MM.1S (cell line): ENCODE measurements around the gene EDAR.

ENCODE experiments used
- DNase-seq: peaks from one replicate; pipeline ENCODE4 v3.0.0-alpha.2; 2015
- H2AFZ ChIP-seq: fragments of 300-600 bp; sonication (generic); 2 replicates; pipeline ENCODE4 v1.6.0; 2016; ENCODE audit warnings: antibody characterized with exemption, low read length
- H3F3A ChIP-seq: fragments of 300-600 bp; sonication (generic); 2 replicates; pipeline ENCODE4 v1.6.1; 2016; ENCODE audit warnings: mild to moderate bottlenecking, antibody characterized with exemption, low read length, moderate library complexity, mixed read lengths; ENCODE audit not compliant: insufficient read depth
- H3K27ac ChIP-seq: fragments of 300-600 bp; sonication (generic); 2 replicates; pipeline ENCODE4 v1.5.1; 2016; ENCODE audit warnings: mild to moderate bottlenecking, low read length
- H3K27me3 ChIP-seq: fragments of 300-600 bp; sonication (generic); replicated peaks from 2 replicates; pipeline ENCODE4 v1.6.0; 2016; ENCODE audit warnings: low read length; ENCODE audit not compliant: insufficient read depth
- H3K36me3 ChIP-seq: fragments of 300-600 bp; sonication (generic); replicated peaks from 2 replicates; pipeline ENCODE4 v1.6.1; 2016; ENCODE audit warnings: mild to moderate bottlenecking, low read length, mixed read lengths; ENCODE audit not compliant: insufficient read depth
- H3K4me1 ChIP-seq: fragments of 300-600 bp; sonication (generic); 2 replicates; pipeline ENCODE4 v1.6.1; 2016; ENCODE audit warnings: low read length, mixed read lengths
- H3K4me2 ChIP-seq: fragments of 300-600 bp; sonication (generic); 2 replicates; pipeline ENCODE4 v1.6.0; 2016; ENCODE audit warnings: low read depth, low read length
- H3K4me3 ChIP-seq: fragments of 300-600 bp; sonication (generic); 2 replicates; pipeline ENCODE4 v1.5.1; 2016; ENCODE audit warnings: low read length, mixed read lengths
- H3K79me2 ChIP-seq: fragments of 300-600 bp; sonication (generic); 2 replicates; pipeline ENCODE4 v1.6.1; 2016; ENCODE audit warnings: mixed run types, low read length, mixed read lengths
- H3K9ac ChIP-seq: fragments of 300-600 bp; sonication (generic); 2 replicates; pipeline ENCODE4 v1.6.1; 2016; ENCODE audit warnings: low read length, mixed read lengths
- H3K9me2 ChIP-seq: fragments of 300-600 bp; sonication (generic); replicated peaks from 2 replicates; pipeline ENCODE4 v1.6.1; 2016; ENCODE audit warnings: mild to moderate bottlenecking, low read length, mixed read lengths; ENCODE audit not compliant: insufficient read depth
- H3K9me3 ChIP-seq: fragments of 300-600 bp; sonication (generic); replicated peaks from 2 replicates; pipeline ENCODE4 v1.6.1; 2016; ENCODE audit warnings: mild to moderate bottlenecking, low read length, mixed read lengths; ENCODE audit not compliant: insufficient read depth
- H4K20me1 ChIP-seq: fragments of 300-600 bp; sonication (generic); 2 replicates; pipeline ENCODE4 v1.6.1; 2016; ENCODE audit warnings: mild to moderate bottlenecking, low read length, moderate library complexity, mixed read lengths; ENCODE audit not compliant: insufficient read depth
- EZH2 ChIP-seq: fragments of 300-600 bp; sonication (generic); optimal IDR thresholded peaks from 2 replicates; pipeline ENCODE3; 2017; ENCODE audit warnings: low read depth, mild to moderate bottlenecking, antibody characterized with exemption, low read length, mixed read lengths
- EZH2phosphoT487 ChIP-seq: fragments of 300-600 bp; sonication (generic); IDR thresholded peaks from 2 replicates; pipeline ENCODE4 v1.6.1; 2018; ENCODE audit warnings: antibody characterized with exemption, low read length
- TF ChIP-seq, protein P1 (sequence below): fragments of 300-600 bp; sonication (generic); IDR thresholded peaks from 2 replicates; pipeline ENCODE4 v1.5.1; 2016; ENCODE audit warnings: antibody characterized with exemption, low read length, mixed read lengths

The EDAR gene

DNA sequence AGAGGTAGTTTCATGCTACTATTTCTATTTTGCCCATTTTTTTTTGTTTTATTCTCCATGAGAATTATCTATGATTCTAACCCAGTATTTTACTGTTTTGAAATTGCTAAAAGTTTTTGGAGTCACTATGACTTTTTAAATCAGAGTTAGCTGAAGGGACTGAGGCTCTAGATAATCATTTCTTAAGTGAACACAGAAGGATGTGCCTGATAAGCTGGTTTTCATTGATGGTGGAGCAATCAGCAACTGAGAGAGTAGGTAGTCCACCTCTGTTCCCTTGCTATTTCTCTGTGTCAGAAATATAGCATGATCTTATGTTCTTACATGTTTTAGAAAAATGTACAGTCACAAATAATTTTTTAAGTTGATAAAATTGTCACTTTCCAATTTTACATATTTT is 143.1 kb downstream of the EDAR start:
- Histone ChIP-seq H3K36me3 (0 out of 2 replicates have a peak, but pooled peaks cover 2% of the 10 kb centered on the region), H3K27ac (no peak overlapping the region), H2AFZ (no peak overlapping the region), H3K27me3 (no peaks in the 10 kb centered on the region), H4K20me1 (no peaks in the 10 kb centered on the region), H3F3A (no peaks in the 10 kb centered on the region), H3K9me3 (no peaks in the 10 kb centered on the region), H3K9ac (no peak overlapping the region), H3K9me2 (no peaks in the 10 kb centered on the region), H3K4me1 (no peaks in the 10 kb centered on the region), H3K4me2 (no peak overlapping the region), H3K79me2 (no peaks in the 10 kb centered on the region), H3K4me3 (no peak overlapping the region)
- DNase-seq, result no peak
- TF ChIP-seq EZH2phosphoT487, result no peak
- TF ChIP-seq EZH2, result no peak
- TF ChIP-seq, protein P1, sequence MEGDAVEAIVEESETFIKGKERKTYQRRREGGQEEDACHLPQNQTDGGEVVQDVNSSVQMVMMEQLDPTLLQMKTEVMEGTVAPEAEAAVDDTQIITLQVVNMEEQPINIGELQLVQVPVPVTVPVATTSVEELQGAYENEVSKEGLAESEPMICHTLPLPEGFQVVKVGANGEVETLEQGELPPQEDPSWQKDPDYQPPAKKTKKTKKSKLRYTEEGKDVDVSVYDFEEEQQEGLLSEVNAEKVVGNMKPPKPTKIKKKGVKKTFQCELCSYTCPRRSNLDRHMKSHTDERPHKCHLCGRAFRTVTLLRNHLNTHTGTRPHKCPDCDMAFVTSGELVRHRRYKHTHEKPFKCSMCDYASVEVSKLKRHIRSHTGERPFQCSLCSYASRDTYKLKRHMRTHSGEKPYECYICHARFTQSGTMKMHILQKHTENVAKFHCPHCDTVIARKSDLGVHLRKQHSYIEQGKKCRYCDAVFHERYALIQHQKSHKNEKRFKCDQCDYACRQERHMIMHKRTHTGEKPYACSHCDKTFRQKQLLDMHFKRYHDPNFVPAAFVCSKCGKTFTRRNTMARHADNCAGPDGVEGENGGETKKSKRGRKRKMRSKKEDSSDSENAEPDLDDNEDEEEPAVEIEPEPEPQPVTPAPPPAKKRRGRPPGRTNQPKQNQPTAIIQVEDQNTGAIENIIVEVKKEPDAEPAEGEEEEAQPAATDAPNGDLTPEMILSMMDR, result no peak
